Measurements from ENCODE around the gene CACNG4.

DNA sequence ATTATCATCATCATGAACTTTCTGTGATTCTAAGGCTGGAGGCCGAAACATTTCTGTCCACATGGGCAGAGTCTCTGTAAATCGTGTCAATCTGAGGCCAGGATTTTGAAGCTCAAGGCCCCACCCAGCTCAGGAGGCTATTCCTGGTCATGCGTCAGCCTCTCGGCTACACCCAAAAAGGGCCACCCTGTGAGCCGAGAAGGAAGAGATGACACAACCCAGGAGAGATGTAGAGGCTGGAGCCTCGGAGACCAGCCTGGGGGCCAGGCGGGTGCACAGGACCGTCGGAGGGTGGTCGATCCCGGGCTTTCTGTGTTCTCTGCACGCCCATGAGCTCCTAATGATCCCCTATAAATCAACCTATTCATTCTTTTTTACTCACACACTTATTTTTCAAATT, 78.8 kb downstream of the CACNG4 start:
- TF ChIP-seq, protein P1, sequence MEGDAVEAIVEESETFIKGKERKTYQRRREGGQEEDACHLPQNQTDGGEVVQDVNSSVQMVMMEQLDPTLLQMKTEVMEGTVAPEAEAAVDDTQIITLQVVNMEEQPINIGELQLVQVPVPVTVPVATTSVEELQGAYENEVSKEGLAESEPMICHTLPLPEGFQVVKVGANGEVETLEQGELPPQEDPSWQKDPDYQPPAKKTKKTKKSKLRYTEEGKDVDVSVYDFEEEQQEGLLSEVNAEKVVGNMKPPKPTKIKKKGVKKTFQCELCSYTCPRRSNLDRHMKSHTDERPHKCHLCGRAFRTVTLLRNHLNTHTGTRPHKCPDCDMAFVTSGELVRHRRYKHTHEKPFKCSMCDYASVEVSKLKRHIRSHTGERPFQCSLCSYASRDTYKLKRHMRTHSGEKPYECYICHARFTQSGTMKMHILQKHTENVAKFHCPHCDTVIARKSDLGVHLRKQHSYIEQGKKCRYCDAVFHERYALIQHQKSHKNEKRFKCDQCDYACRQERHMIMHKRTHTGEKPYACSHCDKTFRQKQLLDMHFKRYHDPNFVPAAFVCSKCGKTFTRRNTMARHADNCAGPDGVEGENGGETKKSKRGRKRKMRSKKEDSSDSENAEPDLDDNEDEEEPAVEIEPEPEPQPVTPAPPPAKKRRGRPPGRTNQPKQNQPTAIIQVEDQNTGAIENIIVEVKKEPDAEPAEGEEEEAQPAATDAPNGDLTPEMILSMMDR (conservative IDR thresholded peaks at IDR 0.05; ENCODE audit: low read depth, low read length) = no peak
- no peak for TF ChIP-seq EZH2phosphoT487 (IDR thresholded peaks at IDR 0.05; ENCODE audit: borderline replicate concordance, low read length)
